ELF-1 (cell line): ENCODE measurements around the gene ADCY1.
A peak's percentile ranks its signal among the peaks of the same experiment; 100 is the strongest.

Source experiments
- DNase-seq: peaks from one replicate; pipeline ENCODE4 v3.0.0-alpha.2; 2016; ENCODE audit warnings: low read depth, low spot score

ADCY1 gene

GRCh38 chr7:45624392-45624760, 50.2 kb downstream of the ADCY1 start:
- no peak for DNase-seq

DNA sequence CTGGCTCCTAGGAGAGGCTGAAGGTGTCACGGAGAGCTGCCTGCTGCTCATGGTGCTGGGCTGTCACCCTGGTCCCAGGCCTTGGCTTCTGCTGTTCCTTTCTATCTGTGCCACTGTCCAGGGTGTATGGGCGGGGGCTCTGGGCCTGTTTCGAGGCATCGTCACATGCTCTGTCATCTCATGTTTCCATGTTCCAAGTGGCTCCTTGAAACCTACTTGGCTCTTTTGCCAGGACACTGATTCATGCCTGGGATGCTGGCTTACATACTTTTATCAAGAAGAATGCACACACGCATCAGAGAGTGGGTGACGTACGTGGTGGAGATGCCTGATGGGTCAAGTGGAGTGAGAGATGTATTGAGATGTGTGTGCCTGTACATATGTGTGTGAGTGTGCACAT, 50.9 kb downstream of the ADCY1 start:
- no peak for DNase-seq

GRCh38 chr7:45625714-45626440, 51.7 kb downstream of the ADCY1 start:
- no peak for DNase-seq

DNA sequence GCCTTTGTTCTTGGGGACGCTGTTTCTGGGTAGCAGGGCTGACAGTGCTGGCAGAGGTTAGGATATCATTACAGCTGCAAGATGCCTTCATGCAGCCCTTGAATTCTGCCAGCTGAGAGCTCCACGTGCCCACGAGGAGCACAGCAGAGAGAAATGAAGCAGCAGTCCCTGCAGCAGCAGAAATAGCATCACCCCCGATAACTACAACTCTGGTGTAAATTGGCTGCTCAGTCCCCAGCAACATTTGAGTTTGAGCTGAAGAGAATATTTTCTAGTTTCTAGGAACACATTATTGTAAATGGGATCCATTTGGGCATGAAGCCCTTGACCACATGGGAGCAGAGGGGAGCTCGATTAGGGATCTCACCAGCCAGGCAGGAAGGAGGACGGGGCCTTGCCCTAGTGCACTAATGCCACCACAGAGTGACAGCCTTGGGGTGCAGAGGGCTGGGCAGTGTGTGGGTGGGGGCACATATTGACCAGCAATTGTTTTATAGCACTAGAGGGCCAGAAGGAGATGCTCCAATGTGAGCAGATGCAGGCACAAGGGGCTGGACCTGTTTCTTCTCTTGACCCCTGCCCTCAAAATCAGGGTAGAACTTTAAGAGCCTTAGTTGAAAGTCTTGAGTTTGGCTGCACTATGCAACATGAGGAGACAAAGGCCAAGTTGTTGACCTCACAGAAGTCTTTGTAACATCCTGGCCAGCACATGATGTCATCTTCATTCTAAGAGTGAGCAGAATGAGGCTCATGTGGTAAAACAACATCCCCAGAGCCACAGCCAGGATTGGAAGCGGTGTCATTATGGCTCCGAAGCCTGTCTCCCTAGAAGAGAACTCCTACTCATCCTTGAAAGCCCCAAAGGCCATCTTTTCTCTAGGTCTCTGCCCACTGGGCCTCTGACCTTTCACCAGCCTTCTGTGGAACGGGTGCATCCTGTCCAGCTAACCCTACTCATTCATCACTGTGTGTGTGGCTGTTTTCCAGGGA, 52.6 kb downstream of the ADCY1 start:
- no peak for DNase-seq

DNA sequence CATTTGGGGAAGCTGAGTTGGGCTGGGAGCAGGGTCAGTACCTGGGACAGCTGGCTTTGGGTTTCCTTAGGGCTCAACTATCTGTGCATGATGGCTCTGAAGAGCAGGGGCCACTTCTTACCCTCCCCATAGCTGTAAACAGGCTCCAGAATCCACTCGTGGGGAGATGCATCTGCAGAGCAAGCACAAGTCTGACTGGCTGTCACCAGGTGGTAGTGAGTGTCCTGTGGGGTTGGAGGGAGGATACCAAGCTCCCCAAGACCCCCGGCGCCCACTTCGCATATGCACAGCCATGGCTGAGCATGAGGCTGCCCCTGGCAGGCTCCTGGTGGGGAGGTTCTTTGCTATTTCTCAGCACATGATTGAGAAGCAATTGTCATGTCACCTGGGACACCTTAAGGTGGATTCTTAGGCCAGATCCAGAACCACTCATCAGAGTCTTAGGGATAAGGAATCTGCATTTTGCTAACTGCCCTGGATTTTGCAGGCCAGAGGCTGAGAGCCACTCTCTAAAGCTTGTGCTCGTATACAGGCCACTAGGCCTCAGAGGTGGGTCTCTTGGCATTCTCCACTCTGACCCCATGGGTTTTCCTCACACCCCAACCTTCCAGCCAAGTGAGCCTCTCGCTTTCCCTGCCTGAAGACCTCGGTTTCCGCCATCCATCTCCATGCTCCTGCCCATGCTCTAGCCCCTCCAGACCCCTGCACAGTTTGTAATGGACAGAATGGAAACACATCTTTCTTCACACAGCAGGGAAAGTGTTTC, 53.7 kb downstream of the ADCY1 start:
- no peak for DNase-seq

DNA sequence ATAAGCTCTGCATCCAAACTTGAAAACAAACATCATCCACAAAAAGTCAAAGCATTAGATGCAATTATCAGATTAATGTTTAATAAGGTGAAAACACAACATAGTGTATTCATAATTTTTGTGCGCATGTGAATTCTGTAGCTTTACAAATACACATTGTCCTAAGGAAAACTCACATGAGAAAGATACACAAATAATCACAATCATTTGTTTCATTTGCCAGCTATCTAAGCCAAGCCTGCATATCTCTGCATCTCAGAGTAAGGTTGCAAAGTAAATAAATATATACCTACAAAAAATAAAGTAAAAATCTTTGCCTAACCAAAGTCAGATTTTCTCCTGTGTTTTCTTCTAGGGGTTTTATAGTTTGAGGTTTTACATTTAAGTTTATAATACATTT, 57.4 kb downstream of the ADCY1 start:
- no peak for DNase-seq

DNA sequence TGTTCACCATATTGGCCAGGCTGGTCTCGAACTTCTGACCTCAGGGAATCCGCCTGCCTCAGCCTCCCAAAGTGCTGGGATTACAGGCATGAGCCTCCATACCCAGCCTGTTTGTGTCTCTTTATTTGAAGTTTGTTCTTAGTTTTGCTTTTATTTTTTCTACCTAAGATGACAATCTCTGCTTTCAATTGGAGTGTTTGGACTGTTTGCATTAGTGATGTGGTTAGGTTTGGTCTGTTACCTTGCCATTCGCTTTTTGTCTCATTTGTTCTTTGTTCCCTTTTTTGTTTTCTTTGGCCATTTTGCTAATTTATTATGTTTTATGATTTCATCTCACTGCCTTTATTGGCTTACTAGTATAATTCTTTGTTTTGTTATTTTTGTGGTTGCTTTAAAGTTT, 62.6 kb downstream of the ADCY1 start:
- DNase-seq, result no peak

GRCh38 chr7:45638916-45639315, 64.7 kb downstream of the ADCY1 start:
- no peak for DNase-seq

GRCh38 chr7:45642044-45642443, 67.9 kb downstream of the ADCY1 start:
- peak; percentile 20 for DNase-seq

- DNase-seq, result no peak
These were observed 69.5 kb downstream of the ADCY1 start for GRCh38 chr7:45643630-45644029.

DNA sequence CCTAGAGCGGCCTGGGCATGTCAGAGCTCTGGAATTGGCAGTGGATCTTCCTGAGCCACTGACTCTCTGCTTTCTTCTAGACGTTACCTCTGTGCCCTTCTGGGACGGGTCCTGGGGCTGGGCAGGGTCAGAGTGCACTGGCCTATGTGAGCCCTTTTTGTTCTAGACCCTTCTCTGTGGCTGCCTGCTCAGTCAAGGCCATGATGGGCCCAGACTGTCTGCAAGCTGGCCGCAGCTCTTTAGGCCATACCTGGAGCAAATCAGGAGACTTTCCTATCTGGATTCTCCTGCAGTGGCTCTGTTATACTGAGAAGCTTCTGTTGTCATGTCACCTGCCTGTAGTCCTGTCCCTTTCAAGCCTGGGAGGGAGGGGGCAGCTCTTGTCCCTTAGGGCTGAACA, 70.1 kb downstream of the ADCY1 start:
- no peak for DNase-seq

DNA sequence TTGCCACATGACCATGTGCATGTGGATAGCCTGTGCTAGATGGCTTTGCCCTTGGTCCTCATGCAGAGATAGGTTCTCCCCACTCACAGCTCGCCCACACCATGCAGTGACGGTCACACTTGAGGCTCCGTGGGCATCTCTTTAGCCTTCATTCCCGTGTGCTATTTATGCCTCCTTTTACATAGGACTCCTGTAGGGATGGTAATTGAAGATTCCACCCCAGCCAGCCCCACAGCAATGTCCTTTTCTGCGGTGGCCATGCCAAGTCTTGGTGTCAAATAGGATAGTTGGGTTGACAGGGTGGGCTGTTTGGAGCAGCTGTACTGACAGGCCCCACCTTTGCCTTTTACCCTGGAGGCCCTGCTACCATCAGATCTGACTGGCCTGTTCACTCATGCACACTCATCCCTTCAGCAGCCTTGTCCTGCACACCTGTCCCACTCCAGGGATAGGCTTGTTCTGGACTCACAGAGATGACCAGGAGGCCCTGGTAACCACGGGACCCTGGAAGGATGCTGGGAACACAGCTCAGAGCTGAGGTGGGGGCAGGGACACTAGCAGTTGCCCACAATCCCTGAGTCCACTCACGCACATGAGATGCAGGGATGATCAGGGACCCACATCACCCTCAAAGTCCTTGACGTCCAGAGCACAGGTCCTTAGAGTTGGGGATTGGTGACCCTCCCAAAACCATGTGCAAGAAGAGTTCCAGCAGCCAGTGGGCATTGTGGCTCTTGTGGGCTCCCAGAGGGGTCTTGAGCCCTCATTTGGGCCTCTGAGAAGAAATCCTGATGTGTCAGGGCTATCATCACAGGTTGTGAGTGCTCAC, 71.2 kb downstream of the ADCY1 start:
- DNase-seq, result no peak

- DNase-seq, result no peak
These were observed 72.1 kb downstream of the ADCY1 start for GRCh38 chr7:45646207-45646821.

GRCh38 chr7:45646996-45647825, 73.0 kb downstream of the ADCY1 start:
- DNase-seq, result no peak

DNA sequence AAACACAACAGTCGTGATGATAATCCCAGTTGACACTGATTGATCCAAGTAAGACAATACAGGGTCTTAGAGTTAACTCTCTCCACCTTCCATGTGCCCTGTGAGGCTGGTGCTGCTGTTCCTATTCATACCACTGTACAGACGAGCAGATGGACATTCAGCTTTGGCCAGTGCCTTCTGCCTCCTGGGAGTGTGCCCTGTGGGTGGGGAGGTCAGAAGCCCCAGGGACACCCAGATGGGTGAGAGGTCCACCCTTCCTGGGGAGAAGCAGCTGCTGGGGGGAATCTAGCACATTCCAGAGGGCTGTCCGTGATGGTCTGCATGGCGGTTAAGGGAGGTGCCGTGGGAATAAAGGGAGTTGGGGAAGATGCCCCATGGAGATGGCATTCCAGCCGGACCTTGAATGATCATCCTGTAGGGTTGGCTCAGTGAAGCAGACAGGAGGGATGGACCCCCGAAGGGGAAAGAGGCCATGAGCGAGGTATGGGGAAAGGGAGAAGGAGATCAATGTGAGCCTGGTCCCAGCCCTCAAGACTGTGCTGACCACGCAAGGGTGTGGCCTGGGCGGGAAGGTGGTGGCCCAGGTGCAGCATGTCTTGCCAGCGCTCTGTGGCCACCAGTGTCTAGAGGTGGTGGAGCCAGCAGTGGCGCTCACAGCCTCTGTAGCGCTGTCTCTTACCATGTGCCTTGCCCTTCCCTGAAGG, 74.0 kb downstream of the ADCY1 start:
- no peak for DNase-seq

DNA sequence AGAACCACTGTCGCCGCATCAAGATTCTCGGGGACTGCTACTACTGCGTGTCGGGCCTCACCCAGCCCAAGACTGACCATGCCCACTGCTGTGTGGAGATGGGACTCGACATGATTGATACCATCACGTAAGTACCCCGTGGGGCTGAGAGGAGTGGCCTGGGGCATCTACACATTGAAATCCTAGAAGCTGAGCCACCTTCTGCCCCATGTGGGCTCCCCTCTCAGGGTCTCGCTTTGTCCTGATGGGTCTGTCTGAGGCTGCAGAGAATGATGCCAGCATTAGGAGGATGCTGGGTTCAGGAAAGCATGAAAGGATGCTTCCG, 74.5 kb downstream of the ADCY1 start:
- DNase-seq, result no peak

DNA sequence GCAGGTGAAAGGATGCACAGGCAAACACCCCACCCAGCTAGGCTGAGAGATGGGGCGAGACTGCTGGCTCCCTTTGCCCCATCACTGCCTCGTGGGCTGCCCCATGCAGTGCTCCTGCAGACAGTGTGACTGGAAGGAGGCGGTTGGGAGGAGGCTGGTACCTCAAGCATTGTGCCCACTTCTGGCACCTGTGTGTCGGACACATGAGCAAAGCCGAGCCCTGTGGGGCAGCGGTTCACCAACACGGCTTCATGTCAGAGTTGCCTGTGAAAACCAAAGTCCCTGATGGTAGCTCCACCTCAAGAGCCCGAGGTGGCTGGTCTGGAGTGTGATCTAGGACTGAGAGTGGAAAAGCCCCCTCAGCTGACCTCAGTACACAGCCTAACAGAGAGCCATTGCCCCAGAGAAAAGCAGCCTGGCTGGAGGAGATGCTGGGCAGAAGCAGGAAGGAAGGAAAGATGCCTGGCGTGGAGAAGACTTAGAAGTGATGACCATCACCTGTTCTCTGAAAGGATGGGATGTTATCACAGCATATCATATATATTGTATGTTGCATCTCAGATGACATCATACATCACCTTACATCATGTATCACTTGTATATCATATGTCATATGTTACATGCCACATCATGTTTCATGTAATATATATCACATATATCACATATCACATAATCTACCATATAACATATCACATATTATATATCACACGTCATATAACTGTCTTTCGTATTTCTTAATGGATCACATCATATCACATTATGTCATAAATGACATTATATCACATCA, 75.6 kb downstream of the ADCY1 start:
- DNase-seq, result no peak
